Caco-2 (cell line): Measurements from ENCODE around the gene RBKS. TPM values are rescaled to one million over a fixed set of nuclear protein-coding genes. Genes with fewer than 3 reads are reported as not detected.

ENCODE experiments used
- BruUV-seq: library from RNA; stranded (reverse); fragments of 400-500 nt; replicated peaks from 2 replicates; lab custom pipeline; 2021; lab: Mats Ljungman, UMichigan
- CTCF ChIA-PET: fragments of 300-600 bp; sonication (Branson Sonifier 250); formaldehyde crosslinking; loops from one replicate; lab custom pipeline; 2022; ENCODE audit warnings: antibody characterized with exemption; lab: Charles Lee
- POLR2A ChIA-PET: fragments of 300-600 bp; sonication (Branson Sonifier 250); formaldehyde crosslinking; loops from one replicate; lab custom pipeline; 2022; ENCODE audit warnings: antibody characterized with exemption; lab: Charles Lee
- DNase-seq, 2 experiments: peaks; one replicate each; pipeline versions ENCODE4 v3.0.0 to v3.0.0-alpha.2; 2020 to 2022
- H3K27me3 ChIP-seq: replicated peaks from 2 replicates; pipeline ENCODE4 v1.6.0; 2011; ENCODE audit warnings: low read length; ENCODE audit not compliant: control insufficient read depth, insufficient read depth
- H3K36me3 ChIP-seq: 2 replicates; pipeline ENCODE4 v1.5.1; 2011; ENCODE audit warnings: low read length; ENCODE audit not compliant: control insufficient read depth, insufficient read depth
- H3K4me1 ChIP-seq: fragments of 250-450 bp; sonication (Bioruptor Pico); 2 replicates; pipeline ENCODE4 v1.5.1; 2020; ENCODE audit warnings: mild to moderate bottlenecking
- H3K4me3 ChIP-seq: 2 replicates; pipeline ENCODE4 v1.5.1; 2011; ENCODE audit warnings: low read depth, mild to moderate bottlenecking, control low read depth, low read length
- H3K9me3 ChIP-seq: fragments of 250-450 bp; sonication (Bioruptor Pico); 2 replicates; pipeline ENCODE4 v1.5.1; 2020; ENCODE audit warnings: mild to moderate bottlenecking, moderate library complexity
- H3K27ac Mint-ChIP-seq: one replicate; pipeline ENCODE4 v1.8.0; 2022; ENCODE audit warnings: mixed read lengths; ENCODE audit not compliant: unreplicated experiment
- H3K27me3 Mint-ChIP-seq: one replicate; pipeline ENCODE4 v1.8.0; 2022; ENCODE audit warnings: mixed read lengths; ENCODE audit not compliant: insufficient read depth, unreplicated experiment
- H3K36me3 Mint-ChIP-seq: one replicate; pipeline ENCODE4 v1.8.0; 2022; ENCODE audit warnings: mild to moderate bottlenecking, mixed read lengths; ENCODE audit not compliant: insufficient read depth, unreplicated experiment
- H3K4me1 Mint-ChIP-seq: one replicate; pipeline ENCODE4 v1.8.0; 2022; ENCODE audit warnings: low read depth, mixed read lengths; ENCODE audit not compliant: unreplicated experiment
- H3K4me3 Mint-ChIP-seq: one replicate; pipeline ENCODE4 v1.8.0; 2022; ENCODE audit warnings: mild to moderate bottlenecking, moderate library complexity, mixed read lengths; ENCODE audit not compliant: unreplicated experiment
- H3K9me3 Mint-ChIP-seq: one replicate; pipeline ENCODE4 v1.8.0; 2022; ENCODE audit warnings: mixed read lengths; ENCODE audit not compliant: unreplicated experiment
- intact Hi-C: fragments of 100-400 bp; cut with micrococcal nuclease; formaldehyde crosslinking; loops from one replicate; pipeline ENCODE4 v1.10.0; 2022; ENCODE audit not compliant: unreplicated experiment
- total RNA-seq: library from RNA; stranded (reverse); gene quantifications from 2 replicates; pipeline ENCODE4 v1.2.3, GENCODE V29; 2022
- TF ChIP-seq, protein P1 (sequence below), 2 experiments: fragments of 200-600 bp in 1 of 2; IDR thresholded peaks; 1 replicate in 1 of 2; 2 replicates in 1 of 2; pipeline versions ENCODE4 v1.5.1 to v1.8.0; 2011 to 2022; ENCODE audit warnings: antibody characterized with exemption in 1 of 2, control low read depth in 1 of 2, inconsistent platforms in 1 of 2, low read depth in 1 of 2, low read length in 1 of 2, mild to moderate bottlenecking in 1 of 2, moderate library complexity in 1 of 2; ENCODE audit not compliant: insufficient read depth in 1 of 2, severe bottlenecking in 1 of 2, unreplicated experiment in 1 of 2

RBKS gene
- total RNA-seq, 1 experiment from 2014 or later = 7.4 TPM

- Histone ChIP-seq H3K36me3 (no peaks in the 10 kb centered on the region), H3K27me3 (no peaks in the 10 kb centered on the region), H3K4me3 (no peak overlapping the region), H3K4me1 (peaks cover 16% of the 10 kb centered on the region), H3K9me3 (no peaks in the 10 kb centered on the region)
- intact Hi-C loops = no loop called here
- TF ChIP-seq, protein P1, sequence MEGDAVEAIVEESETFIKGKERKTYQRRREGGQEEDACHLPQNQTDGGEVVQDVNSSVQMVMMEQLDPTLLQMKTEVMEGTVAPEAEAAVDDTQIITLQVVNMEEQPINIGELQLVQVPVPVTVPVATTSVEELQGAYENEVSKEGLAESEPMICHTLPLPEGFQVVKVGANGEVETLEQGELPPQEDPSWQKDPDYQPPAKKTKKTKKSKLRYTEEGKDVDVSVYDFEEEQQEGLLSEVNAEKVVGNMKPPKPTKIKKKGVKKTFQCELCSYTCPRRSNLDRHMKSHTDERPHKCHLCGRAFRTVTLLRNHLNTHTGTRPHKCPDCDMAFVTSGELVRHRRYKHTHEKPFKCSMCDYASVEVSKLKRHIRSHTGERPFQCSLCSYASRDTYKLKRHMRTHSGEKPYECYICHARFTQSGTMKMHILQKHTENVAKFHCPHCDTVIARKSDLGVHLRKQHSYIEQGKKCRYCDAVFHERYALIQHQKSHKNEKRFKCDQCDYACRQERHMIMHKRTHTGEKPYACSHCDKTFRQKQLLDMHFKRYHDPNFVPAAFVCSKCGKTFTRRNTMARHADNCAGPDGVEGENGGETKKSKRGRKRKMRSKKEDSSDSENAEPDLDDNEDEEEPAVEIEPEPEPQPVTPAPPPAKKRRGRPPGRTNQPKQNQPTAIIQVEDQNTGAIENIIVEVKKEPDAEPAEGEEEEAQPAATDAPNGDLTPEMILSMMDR (IDR thresholded peaks at IDR 0.05; ENCODE audit: insufficient read depth in 1 of 2, low read depth in 1 of 2, low read length in 1 of 2, severe bottlenecking in 1 of 2, unreplicated experiment in 1 of 2) = no peak
- Mint-ChIP-seq H3K4me1 (no peaks in the 10 kb centered on the region), H3K9me3 (no peaks in the 10 kb centered on the region), H3K4me3 (no peak overlapping the region), H3K27me3 (no peaks in the 10 kb centered on the region), H3K36me3 (no peaks in the 10 kb centered on the region), H3K27ac (no peak overlapping the region)
- no peak for DNase-seq
- no TSS peak for BruUV-seq
- CTCF ChIA-PET = no interaction called here
- POLR2A ChIA-PET = interaction anchor here (0.6 kb wide), 1 partner anchor 357 kb away, joined by 3 read pairs; no protein-coding TSS in a partner anchor
Observed at GRCh38 chr2:27863146-27863545, 27.0 kb downstream of the RBKS start.

- POLR2A ChIA-PET = no interaction called here
- no peaks in the 10 kb centered on the region for H3K36me3 ChIP-seq
- intact Hi-C loops = no loop called here
- CTCF ChIA-PET = no interaction called here
- H3K4me1 ChIP-seq = peaks cover 10% of the 10 kb centered on the region
- no peaks in the 10 kb centered on the region for H3K4me1 Mint-ChIP-seq
- no peaks in the 10 kb centered on the region for H3K9me3 Mint-ChIP-seq
- no peak overlapping the region for H3K27ac Mint-ChIP-seq
- no peak for DNase-seq
- no peaks in the 10 kb centered on the region for H3K27me3 Mint-ChIP-seq
- H3K9me3 ChIP-seq = no peaks in the 10 kb centered on the region
- no peaks in the 10 kb centered on the region for H3K36me3 Mint-ChIP-seq
- H3K27me3 ChIP-seq = no peaks in the 10 kb centered on the region; the same call in 1 of the 2 replicates
- H3K4me3 ChIP-seq = no peak overlapping the region
- no peak overlapping the region for H3K4me3 Mint-ChIP-seq
- BruUV-seq = no TSS peak
- TF ChIP-seq, protein P1 (IDR thresholded peaks at IDR 0.05; ENCODE audit: insufficient read depth in 1 of 2, low read depth in 1 of 2, low read length in 1 of 2, severe bottlenecking in 1 of 2, unreplicated experiment in 1 of 2) = no peak
Observed at GRCh38 chr2:27860111-27860510, 30.1 kb downstream of the RBKS start.

GRCh38 chr2:27857417-27858172, 32.6 kb downstream of the RBKS start:
- Histone ChIP-seq H3K27me3 (no peaks in the 10 kb centered on the region; the same call in 1 of the 2 replicates), H3K9me3 (no peaks in the 10 kb centered on the region), H3K4me3 (no peak overlapping the region), H3K36me3 (no peaks in the 10 kb centered on the region; the same call in 1 of the 2 replicates), H3K4me1 (no peaks in the 10 kb centered on the region)
- BruUV-seq = no TSS peak
- Mint-ChIP-seq H3K36me3 (no peaks in the 10 kb centered on the region), H3K9me3 (no peaks in the 10 kb centered on the region), H3K27ac (no peak overlapping the region), H3K4me1 (no peaks in the 10 kb centered on the region), H3K4me3 (no peak overlapping the region), H3K27me3 (no peaks in the 10 kb centered on the region)
- no peak for DNase-seq
- TF ChIP-seq, protein P1 (IDR thresholded peaks at IDR 0.05; ENCODE audit: insufficient read depth in 1 of 2, low read depth in 1 of 2, low read length in 1 of 2, severe bottlenecking in 1 of 2, unreplicated experiment in 1 of 2) = no peak
- CTCF ChIA-PET = interaction anchor here (0.6 kb wide), 1 partner anchor 33 kb away, joined by 3 read pairs; the partner anchor contains the start of gene RBKS
- intact Hi-C loops = no loop called here
- POLR2A ChIA-PET = no interaction called here
